Stimulated activated CD4-positive, alpha-beta T cell treated with anti-CD3 and anti-CD28 coated beads, TNF-alpha, amount 100 ng/mL, for 48 hours (primary cell): Measurements from ENCODE around the gene CPNE4.
"Not testable (repeated sequence)": the region's sequence is repeated elsewhere in the genome, so short reads cannot be mapped to it uniquely, and the experiment has no call there.

Source experiments
- DNase-seq, 3 donors: peaks; one replicate each; pipeline ENCODE4 v3.0.0-alpha.2; 2020; ENCODE audit warnings: low read depth in 3 of 3

The CPNE4 gene

DNA sequence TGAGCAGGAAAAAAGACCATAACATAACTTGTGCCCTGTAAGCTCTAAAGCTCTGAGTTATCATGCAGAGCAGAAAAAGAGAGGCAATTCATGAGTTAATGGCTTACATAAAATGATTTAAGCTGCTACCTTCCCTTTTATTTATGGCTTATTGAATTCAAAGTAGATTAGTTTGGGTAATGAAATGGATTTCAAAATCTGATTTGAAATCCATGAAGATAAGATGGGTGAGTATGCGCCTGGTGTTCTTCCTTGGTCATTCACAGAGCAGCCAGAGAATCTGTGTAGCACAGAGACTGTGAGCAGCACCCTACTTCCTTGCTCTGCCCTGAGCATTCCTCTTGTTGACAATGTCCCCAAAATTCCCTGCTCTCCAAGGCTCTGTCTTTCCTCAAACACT is 495.8 kb downstream of the CPNE4 start:
- DNase-seq = no peak

DNA sequence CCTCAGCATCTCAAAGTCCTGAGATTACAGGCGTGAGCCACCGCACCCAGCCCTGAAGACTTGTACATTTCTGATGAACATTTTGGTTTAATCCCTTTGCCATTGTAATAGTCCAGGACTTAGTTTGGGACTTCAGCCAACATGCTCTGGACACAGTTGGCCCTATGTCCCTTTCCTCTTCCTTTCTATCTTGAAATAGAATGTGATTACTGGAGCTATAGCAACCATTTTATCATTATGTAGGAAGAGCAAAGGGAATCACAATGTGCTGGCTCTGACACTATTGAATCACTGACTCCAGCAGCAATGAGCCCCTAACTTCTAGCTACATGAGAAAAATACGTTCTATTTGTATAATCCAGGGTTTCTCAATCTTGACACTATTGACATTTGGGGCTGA is 497.3 kb downstream of the CPNE4 start:
- DNase-seq = no peak

GRCh38 chr3:131535596-131535995 is 499.2 kb downstream of the CPNE4 start:
- DNase-seq = no peak

DNA sequence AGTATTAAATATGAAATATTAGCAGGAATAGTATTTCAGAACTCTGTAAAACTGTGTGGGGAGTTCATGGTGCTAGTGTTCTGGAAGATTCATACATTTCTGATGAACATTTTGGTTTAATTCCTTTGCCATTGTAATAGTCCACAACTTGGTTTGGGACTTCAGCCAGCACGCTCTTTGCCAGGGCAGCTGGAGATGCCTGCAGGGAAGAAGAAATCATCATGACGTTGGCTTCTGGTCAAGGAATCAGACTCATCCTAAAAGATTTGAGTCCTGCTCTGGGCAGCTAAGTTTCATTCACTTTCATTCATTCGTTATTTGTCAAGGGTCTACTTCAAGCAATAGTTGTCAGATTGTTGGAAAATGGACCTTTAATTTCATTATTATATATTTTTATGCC is 499.7 kb downstream of the CPNE4 start:
- no peak for DNase-seq

DNA sequence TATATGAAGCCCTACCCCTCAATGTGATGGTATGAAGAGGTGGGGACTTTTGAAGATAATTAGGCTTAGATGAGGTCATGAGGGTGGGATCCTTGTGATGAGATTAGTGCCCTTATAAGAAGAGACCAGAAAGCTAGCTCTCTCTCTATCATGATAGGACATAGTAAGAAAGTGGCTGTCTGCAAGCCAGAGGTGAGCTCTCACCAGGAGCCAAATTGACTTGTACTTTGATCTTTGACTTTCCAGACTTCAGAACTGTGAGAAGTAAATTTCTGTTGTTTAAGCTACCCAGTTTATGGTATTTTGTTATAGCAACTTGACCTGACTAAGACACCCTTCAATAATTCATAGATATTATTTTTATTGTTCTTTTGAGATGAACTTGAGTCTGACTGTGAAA is 502.2 kb downstream of the CPNE4 start:
- DNase-seq = no peak

DNA sequence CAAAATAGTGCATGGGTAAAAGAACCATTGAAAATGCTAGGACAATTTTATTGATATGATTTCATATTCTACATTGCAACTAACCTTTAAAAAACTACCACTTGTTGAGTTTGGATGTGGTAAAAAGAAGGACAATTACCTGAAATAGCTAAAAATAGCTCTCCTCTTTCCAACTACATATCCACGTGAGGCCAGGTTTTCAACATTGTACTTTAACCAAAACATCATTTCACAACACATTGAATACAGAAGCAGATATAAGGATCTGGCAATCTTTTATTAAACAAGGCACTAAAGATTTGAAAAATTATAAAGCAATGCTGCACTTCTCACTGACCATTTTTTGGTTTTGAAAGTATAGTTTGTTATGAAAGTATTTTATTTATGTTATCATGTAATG is 504.0 kb downstream of the CPNE4 start:
- no peak for DNase-seq

GRCh38 chr3:131530388-131530787 is 504.4 kb downstream of the CPNE4 start:
- no peak for DNase-seq

DNA sequence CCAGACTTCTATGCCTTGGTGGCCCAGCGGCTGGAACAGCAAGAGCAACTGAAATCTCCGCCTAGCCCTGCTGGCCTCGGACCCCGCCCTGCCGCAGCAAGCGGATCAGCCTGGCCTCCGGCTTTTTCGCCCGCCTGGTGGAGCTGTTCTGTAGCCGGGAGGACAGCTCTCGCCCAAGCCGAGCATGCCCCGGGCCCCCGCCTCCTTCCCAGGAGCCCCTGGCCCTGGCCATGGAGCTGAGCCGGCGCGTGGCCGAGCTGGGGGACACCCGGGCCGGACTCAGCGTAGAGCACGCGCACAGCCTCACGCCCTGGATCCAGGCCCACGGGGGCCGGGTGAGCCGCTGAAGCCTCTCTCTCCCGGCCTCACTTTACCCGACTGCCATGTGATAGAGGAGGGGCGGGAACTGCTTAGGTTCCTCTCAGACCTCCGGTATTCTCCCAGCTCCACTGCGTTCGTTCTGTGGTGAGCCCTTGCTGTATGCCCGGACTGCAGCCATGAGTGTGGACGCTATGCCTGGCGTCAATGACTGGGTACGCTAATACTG is 507.9 kb downstream of the CPNE4 start:
- no peak for DNase-seq

- DNase-seq = no peak
These were observed 516.1 kb downstream of the CPNE4 start for GRCh38 chr3:131518680-131519079.

- DNase-seq = no peak
These were observed 529.4 kb downstream of the CPNE4 start for GRCh38 chr3:131505421-131505820.

DNA sequence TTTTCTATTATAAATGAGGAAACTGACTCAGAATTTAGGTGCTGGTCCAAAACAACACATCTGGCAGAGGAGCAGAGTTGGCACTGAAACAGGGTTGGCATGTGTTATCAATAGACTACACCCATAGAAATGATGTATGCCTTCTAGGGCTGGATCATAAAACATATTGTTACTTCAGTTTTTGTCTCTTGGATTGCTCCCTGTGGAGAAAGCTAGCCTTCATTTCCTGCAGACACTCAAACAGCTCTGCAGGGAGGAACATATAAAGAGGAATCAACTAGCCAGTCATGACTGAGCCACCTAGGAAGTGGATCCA is 531.5 kb downstream of the CPNE4 start:
- no peak for DNase-seq

DNA sequence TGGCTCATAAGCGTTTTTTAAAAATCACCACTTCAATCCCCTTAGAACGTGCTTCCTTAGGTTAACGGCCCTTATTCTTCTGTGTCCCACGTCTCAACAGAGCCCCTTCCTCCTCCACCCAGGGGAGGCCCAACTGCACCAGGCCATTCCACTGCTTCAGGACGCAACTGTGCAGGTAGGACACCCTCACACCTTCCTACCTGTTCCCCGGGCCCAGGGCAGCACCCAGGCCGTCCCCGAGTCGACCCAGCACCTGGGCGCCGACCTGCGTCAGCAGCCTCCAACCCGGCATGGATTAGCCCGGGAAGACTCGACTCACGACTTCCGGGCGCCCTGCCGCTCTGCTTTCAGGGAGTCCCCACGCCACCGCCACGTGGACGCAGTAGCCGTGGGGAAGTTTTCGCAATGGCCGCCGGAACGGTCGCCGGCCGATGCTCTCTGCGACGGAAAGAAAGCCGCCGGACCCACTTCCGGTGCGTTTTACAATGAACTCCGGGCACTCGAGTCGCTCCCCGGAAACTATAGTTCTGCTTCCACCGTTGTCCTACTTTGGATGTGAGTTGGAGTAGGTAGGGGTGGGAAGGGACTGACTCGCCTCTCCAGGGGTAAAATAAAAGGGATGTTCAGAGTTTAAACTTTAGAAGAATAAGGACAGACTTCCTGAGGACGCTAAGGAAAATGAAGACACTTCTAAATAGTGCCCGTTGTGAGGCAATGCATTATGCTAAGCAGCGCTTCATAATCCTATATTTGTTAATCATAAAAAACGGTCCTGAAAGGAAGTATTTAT is 532.1 kb downstream of the CPNE4 start, which contains the start of gene MRPL3:
TSS of gene MRPL3 (minus strand) at position 442 of the 790 bp plus-strand sequence. CDS start at position 292, 150 bp downstream.
- DNase-seq = peak; percentile 78 to 82 (median 80)

DNA sequence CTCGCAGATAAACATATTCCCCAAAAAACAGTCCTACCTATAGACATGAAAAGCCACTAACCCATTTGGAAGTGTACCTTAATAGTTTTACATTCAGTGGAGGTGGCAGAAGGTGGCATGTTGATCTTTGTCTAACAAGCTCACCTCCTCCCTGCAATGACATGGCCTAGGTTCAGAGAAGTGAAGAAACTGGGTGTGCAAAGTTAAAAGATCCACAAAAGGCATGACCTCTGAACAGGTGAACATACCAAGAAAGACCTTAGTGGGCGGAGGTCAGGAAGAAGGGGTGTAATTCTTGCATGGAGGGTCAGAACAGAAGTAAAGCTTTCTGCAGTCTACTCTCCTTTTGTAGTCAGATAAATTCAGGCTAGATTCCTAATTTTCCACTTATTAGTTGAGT is 532.9 kb downstream of the CPNE4 start:
- no peak for DNase-seq

GRCh38 chr3:131494706-131495105 is 540.1 kb downstream of the CPNE4 start:
- DNase-seq = no peak

- no peak for DNase-seq
These were observed 543.0 kb downstream of the CPNE4 start for GRCh38 chr3:131491775-131492174.

DNA sequence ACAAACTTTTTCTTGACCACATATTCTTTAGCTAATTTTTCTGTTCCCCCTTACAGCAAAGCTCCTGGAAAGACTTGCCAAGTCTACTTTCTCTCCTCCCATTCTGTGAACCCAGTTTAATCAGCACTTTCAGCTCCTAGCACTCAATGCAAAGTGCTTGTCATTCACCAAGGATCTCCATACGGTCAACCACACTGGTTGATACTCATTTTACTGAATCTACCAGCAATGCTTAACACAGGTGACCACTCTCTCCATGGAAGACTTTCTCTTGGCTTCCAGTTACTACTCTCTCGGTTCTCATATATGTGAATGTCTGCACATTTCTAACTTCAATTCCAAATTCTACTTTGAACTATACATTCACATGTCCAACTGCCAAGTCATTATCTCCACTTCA is 543.7 kb downstream of the CPNE4 start:
- DNase-seq = no peak

DNA sequence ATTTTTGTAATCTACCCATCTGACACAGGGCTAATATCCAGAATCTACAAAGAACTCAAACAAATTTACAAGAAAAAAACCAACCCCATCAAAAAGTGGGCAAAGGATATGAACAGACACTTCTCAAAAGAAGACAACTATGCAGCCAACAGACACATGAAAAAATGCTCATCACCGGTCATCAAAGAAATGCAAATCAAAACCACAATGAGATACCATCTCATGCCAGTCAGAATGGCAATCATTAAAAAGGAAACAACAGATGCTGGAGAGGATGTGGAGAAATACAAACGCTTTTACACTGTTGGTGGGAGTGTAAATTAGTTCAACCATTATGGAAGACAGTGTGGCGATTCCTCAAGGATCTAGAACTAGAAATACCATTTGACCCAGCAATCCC is 548.3 kb downstream of the CPNE4 start:
- DNase-seq = not testable (repeated sequence)

GRCh38 chr3:131485119-131485518 is 549.7 kb downstream of the CPNE4 start:
- no peak for DNase-seq

DNA sequence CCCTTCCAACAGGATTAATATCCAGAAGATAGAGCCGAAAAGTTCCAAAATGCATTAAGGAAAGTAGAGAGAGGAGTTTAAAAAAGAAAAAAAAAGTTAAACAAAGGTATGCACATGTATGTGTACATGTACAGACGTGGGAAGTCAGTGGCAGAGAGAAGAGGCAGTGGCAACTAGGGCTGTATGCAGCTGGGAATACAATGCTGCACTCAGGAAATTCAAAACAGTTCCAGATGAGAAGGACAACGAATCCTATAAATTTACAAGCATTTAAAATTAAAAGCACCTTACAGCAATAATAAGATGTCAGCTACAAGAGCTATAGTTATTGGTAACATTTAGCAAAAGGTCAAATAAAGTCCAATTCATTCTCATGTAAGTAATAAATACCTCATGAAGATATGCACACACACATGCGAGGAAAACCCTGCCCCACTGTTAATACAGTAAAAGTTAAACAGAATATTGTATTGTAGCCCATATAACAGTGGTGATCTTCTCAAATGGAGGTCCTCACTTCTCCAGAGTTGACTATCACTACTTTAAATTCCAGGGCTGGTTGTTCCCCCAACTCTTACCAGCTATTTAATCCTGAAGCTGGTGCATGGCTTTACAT is 550.2 kb downstream of the CPNE4 start:
- no peak for DNase-seq
